ENCODE data around the gene SMNDC1.

DNA sequence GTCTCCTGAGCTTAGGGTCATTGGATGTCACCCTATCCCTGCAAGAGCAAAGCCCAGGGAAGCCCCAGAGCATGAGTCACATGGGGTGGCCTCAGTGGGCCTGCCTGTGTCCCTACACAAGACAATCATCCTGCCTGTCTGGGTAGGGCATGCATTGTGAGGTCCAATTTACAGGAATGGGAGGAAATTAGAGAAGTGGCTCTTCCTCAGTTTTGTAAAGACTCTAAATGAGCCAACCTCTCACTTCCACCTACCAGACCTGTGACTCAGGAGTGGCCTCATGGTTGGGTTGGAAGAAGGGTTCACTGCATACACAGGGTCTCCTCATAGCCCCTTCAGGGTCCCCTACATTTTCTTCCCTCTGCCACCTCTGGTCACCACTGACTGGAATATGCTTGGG, 43.6 kb upstream of the SMNDC1 start:
- TF ChIP-seq, protein P1, sequence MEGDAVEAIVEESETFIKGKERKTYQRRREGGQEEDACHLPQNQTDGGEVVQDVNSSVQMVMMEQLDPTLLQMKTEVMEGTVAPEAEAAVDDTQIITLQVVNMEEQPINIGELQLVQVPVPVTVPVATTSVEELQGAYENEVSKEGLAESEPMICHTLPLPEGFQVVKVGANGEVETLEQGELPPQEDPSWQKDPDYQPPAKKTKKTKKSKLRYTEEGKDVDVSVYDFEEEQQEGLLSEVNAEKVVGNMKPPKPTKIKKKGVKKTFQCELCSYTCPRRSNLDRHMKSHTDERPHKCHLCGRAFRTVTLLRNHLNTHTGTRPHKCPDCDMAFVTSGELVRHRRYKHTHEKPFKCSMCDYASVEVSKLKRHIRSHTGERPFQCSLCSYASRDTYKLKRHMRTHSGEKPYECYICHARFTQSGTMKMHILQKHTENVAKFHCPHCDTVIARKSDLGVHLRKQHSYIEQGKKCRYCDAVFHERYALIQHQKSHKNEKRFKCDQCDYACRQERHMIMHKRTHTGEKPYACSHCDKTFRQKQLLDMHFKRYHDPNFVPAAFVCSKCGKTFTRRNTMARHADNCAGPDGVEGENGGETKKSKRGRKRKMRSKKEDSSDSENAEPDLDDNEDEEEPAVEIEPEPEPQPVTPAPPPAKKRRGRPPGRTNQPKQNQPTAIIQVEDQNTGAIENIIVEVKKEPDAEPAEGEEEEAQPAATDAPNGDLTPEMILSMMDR (IDR thresholded peaks at IDR 0.05; ENCODE audit: low read length): no peak
- TF ChIP-seq EZH2 (IDR thresholded peaks at IDR 0.05; ENCODE audit: borderline replicate concordance, low read length): no peak

Measured in OCI-LY1 (cell line).